Mesodermal cell (in vitro differentiated cells): Measurements from ENCODE around the gene CPA2.

Experiments
- H3K27ac ChIP-seq: 2 replicates; pipeline ENCODE4 v1.7.0; 2013; ENCODE audit warnings: mild to moderate bottlenecking, low read depth, low read length, moderate library complexity; ENCODE audit not compliant: severe bottlenecking
- H3K36me3 ChIP-seq: 2 replicates; pipeline ENCODE4 v1.7.1; 2013; ENCODE audit warnings: mild to moderate bottlenecking, low read length, moderate library complexity; ENCODE audit not compliant: control insufficient read depth, insufficient read depth
- H3K4me1 ChIP-seq: one replicate; pipeline ENCODE4 v1.7.1; 2013; ENCODE audit warnings: mild to moderate bottlenecking, low read length; ENCODE audit not compliant: insufficient read depth, control insufficient read depth, poor library complexity, severe bottlenecking
- H3K4me3 ChIP-seq: 2 replicates; pipeline ENCODE4 v1.7.0; 2013; ENCODE audit warnings: low read length, control low read depth, mild to moderate bottlenecking; ENCODE audit not compliant: insufficient read depth, poor library complexity, severe bottlenecking; ENCODE audit errors: extremely low read depth
- H3K9me3 ChIP-seq: 2 replicates; pipeline ENCODE4 v1.7.1; 2013; ENCODE audit warnings: mild to moderate bottlenecking, low read length, moderate library complexity; ENCODE audit not compliant: control insufficient read depth
- WGBS, 2 experiments: methylation state at CpG; one replicate each; pipeline ENCODE4 v1.1.5; 2013; ENCODE audit warnings: missing lambda C conversion rate in 2 of 2; ENCODE audit not compliant: insufficient coverage in 2 of 2; 5-methylcytosine and 5-hydroxymethylcytosine counted together

The CPA2 gene

DNA sequence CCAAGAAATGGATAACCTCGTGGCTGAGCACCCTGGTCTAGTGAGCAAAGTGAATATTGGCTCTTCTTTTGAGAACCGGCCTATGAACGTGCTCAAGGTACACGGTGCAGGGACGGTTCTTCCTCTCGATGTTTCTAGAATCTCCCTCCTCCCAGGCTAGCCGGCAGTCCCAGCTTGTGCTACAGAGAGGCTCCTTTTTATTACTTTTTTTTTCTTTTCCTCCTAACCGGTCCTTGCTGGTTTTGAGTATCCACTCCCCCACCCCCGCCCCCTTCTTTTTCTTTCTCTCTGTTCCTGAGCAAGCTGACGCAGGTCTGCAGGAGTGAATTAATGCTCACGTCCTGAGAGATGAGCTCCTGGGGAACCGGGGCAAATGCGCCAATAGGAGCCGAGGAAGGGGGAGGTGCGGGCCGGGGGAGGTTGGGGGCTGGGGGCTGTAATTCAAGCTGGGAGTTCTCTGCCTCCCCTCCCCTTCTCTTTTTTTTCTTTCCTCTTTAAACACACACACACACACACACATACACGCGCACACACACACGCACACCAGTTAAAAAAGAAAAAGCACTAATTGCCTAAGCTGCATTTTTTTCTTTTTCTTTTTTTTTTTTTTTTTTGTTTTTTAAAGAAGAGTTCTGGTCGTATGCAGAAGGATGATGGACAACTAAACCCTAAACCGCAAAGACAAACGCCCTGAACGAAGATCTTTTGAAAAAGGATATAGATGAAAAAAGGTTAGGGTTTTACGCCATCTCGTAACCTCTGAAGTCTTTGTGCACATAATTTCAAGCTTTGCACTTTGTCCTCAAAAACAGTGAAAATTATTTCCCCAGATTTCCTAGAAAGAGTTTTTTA is 6.6 kb downstream of the CPA2 start:
- Histone ChIP-seq H3K36me3 (no peaks in the 10 kb centered on the region), H3K4me1 (peaks cover 26% of the 10 kb centered on the region), H3K27ac (peak overlapping the region; percentile 93), H3K4me3 (peak overlapping the region; percentile 12), H3K9me3 (no peaks in the 10 kb centered on the region)
- WGBS, 2 experiments: 5 to 22% methylated on average over 8 to 12 of the region's 25 CpGs

DNA sequence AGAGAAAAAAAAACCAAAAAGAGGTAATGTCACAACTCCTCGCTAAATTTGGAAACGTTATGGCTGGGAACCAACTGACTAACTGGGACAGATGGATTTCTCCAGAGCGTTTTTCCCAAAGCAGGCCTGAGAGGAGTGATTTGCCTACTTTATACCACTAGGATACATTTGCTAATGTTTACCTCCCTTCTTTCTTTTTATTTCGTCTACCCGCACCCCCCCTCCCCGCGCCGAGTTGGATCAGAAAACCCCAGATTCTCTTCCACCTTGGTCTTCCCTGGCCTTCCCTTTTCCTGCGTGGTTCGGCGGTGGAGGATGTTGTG is 7.2 kb downstream of the CPA2 start:
- H3K36me3 ChIP-seq: no peaks in the 10 kb centered on the region
- H3K27ac ChIP-seq: peak overlapping the region; percentile 81
- H3K9me3 ChIP-seq: no peaks in the 10 kb centered on the region
- 5 to 18% methylated on average over 2 to 3 of the region's 11 CpGs for WGBS, 2 experiments
- peak overlapping the region; percentile 12 for H3K4me3 ChIP-seq
- peaks cover 26% of the 10 kb centered on the region for H3K4me1 ChIP-seq

- Histone ChIP-seq H3K9me3 (no peaks in the 10 kb centered on the region), H3K36me3 (no peaks in the 10 kb centered on the region), H3K4me3 (peak overlapping the region; percentile 12), H3K27ac (peak overlapping the region; percentile 81), H3K4me1 (peaks cover 26% of the 10 kb centered on the region)
- no CpG with 5 or more reads among the region's 1 CpG for WGBS, 2 experiments
Observed at GRCh38 chr7:130274296-130274695, 7.6 kb downstream of the CPA2 start.

DNA sequence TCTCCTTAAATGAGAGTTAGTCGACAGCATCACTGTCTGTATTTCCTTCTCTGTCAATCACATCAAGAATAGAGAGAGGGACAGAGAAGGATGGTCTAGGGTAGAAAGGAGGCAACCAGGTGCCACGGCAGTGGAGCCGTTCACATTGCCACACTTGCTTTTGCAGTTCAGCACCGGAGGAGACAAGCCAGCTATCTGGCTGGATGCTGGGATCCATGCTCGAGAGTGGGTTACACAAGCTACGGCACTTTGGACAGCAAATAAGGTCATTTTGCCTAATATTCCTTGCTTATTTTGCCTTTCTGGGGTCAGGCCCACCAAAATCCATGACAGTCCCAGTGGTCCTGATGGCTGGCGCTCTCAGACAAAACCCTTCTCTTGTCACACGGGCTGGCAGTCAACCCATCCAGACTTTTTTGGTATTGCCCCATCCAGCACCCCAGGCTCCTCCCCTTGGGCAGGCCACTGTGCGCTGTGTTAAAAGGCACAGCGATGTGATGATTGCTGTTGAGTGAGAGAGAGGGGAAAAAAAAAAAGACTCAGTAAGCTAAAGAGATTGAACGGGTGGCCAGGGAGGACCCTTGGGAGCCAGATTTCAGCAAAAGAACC is 8.4 kb downstream of the CPA2 start:
- no peaks in the 10 kb centered on the region for H3K36me3 ChIP-seq
- H3K27ac ChIP-seq: peak overlapping the region; percentile 48
- H3K4me1 ChIP-seq: peaks cover 26% of the 10 kb centered on the region
- WGBS, 2 experiments: 73 to 83% methylated on average over 8 to 10 of the region's 11 CpGs
- H3K9me3 ChIP-seq: no peaks in the 10 kb centered on the region
- H3K4me3 ChIP-seq: no peak overlapping the region

DNA sequence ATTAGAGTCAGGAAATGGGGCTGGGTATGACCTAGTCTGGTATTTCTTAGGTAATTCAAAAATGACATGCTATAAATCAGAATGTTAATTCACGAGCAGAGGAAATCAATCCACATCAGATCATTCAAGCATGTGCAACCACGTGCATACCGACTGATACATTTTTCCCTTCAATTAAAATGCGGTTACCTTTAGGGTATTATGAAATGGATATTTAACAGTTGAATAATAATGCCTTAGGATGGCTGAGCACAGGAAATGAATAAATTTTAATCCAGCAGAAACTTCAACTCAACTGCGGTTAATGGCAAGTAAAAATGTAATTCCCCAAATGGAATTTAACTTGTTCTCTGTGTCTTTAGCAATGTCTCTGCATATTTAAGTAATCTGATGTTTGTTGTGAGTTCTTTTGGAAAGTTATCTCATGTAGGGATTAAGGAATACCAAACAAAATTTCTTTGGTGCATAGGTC is 9.2 kb downstream of the CPA2 start:
- 100% methylated on average over 2 of the region's 5 CpGs; no CpG with 5 or more reads in 1 of the 2 experiments for WGBS, 2 experiments
- peaks cover 26% of the 10 kb centered on the region for H3K4me1 ChIP-seq
- H3K27ac ChIP-seq: no peak overlapping the region
- H3K36me3 ChIP-seq: no peaks in the 10 kb centered on the region
- H3K9me3 ChIP-seq: no peaks in the 10 kb centered on the region
- H3K4me3 ChIP-seq: no peak overlapping the region

- no peaks in the 10 kb centered on the region for H3K9me3 ChIP-seq
- H3K36me3 ChIP-seq: no peaks in the 10 kb centered on the region
- H3K27ac ChIP-seq: no peak overlapping the region
- WGBS, 2 experiments: 76 to 97% methylated on average over 3 to 7 of the region's 10 CpGs
- no peak overlapping the region for H3K4me3 ChIP-seq
- H3K4me1 ChIP-seq: peaks cover 22% of the 10 kb centered on the region
Observed at GRCh38 chr7:130276796-130277762, 10.4 kb downstream of the CPA2 start.

- Histone ChIP-seq H3K9me3 (no peaks in the 10 kb centered on the region), H3K4me1 (peaks cover 12% of the 10 kb centered on the region), H3K4me3 (no peak overlapping the region), H3K27ac (no peak overlapping the region), H3K36me3 (no peaks in the 10 kb centered on the region)
- WGBS, 2 experiments: 78 to 83% methylated on average over 10 to 11 of the region's 15 CpGs
Observed at GRCh38 chr7:130277763-130278643, 11.3 kb downstream of the CPA2 start.

DNA sequence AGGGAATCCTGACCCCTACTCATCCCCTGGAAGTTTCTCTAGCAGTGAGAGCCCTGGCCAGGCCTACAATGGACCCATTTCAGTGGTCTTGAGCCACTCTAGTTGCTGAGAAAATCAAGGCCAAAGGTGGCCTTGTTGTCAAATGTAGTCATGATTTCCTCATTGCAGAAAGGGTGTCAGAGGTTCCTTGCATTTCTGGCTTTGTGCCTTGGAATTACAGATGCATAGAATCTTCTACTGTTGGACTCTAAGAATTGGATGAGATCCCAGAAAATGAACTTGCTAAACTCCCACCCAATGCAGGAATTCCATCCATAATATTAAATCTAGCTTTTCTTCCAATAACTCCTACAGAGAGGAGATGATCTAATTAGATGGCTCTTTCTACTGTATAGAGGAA is 12.2 kb downstream of the CPA2 start:
- Histone ChIP-seq H3K9me3 (no peaks in the 10 kb centered on the region), H3K4me3 (no peak overlapping the region), H3K36me3 (no peaks in the 10 kb centered on the region), H3K4me1 (peaks cover 11% of the 10 kb centered on the region), H3K27ac (no peak overlapping the region)

DNA sequence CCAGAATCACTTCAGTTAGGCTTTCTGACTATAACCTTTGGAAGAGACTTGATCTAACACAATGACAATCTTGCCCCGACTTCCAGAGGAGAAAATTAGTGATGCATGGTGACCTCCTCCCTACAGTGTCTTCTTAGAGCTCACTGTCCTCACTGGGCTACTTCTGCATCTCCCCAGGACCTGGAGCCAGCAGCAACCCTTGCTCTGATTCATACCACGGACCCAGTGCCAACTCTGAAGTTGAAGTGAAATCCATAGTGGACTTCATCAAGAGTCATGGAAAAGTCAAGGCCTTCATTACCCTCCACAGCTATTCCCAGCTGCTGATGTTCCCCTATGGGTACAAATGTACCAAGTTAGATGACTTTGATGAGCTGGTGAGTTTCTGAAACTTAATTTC is 12.6 kb downstream of the CPA2 start:
- H3K36me3 ChIP-seq: no peaks in the 10 kb centered on the region
- no peak overlapping the region for H3K4me3 ChIP-seq
- H3K4me1 ChIP-seq: peaks cover 11% of the 10 kb centered on the region
- WGBS, 2 experiments: 100% methylated on average over 2 of the region's 2 CpGs; no CpG with 5 or more reads in 1 of the 2 experiments
- H3K9me3 ChIP-seq: no peaks in the 10 kb centered on the region
- no peak overlapping the region for H3K27ac ChIP-seq

DNA sequence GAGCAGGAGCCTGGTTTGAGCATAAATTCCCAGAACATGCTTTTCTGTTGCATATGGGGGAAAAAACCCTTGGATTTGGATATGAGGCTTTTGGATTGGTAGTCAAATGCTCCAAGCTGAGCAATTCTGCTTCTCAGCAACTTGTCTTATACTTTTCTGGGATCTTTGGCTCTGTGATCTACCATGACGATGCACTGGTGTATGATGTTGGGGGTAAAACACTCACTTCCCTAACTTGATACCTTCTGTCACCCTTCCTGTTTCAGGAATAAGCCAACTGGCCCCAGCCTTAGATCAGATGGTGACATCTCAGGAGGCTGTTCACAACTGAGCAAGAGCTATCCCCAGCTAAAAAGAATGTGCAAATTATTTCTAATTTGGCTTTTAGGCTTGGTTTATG is 13.2 kb downstream of the CPA2 start:
- no CpG with 5 or more reads among the region's 1 CpG for WGBS, 2 experiments
- no peak overlapping the region for H3K27ac ChIP-seq
- peaks cover 8% of the 10 kb centered on the region for H3K4me1 ChIP-seq
- no peaks in the 10 kb centered on the region for H3K36me3 ChIP-seq
- no peaks in the 10 kb centered on the region for H3K9me3 ChIP-seq
- no peak overlapping the region for H3K4me3 ChIP-seq
